HEK293 (cell line): ENCODE results near the gene ZNF695.

Experiments
- CTCF ChIA-PET: fragments of 350-600 bp; formaldehyde crosslinking; extraction: SDS; loops from one replicate; lab custom pipeline; 2021; ENCODE audit warnings: antibody characterized with exemption; lab: Yijun Ruan, JAX
- POLR2A ChIA-PET: fragments of 300-600 bp; formaldehyde crosslinking; extraction: SDS; loops from one replicate; lab custom pipeline; 2020; ENCODE audit warnings: antibody characterized with exemption, inconsistent platforms; lab: Yijun Ruan, JAX
- H3K27ac ChIP-seq: fragments of 200-500 bp; sonication (Bioruptor generic); 2 replicates; pipeline ENCODE4 v1.5.1; 2014; ENCODE audit warnings: low read depth, low read length, control low read depth, inconsistent platforms; ENCODE audit errors: extremely low read depth
- H3K36me3 ChIP-seq, 2 experiments: fragments of 200-500 bp in 1 of 2; sonication (Bioruptor generic) in 1 of 2; 1 replicate in 1 of 2; 2 replicates in 1 of 2; pipeline ENCODE4 v1.5.1; 2014 to 2017; ENCODE audit warnings: inconsistent platforms in 2 of 2, low read length in 2 of 2; ENCODE audit not compliant: control insufficient read depth in 2 of 2, insufficient read depth in 1 of 2
- H3K4me1 ChIP-seq: fragments of 200-500 bp; sonication (Bioruptor generic); 2 replicates; pipeline ENCODE4 v1.5.1; 2014; ENCODE audit warnings: mild to moderate bottlenecking, low read length, inconsistent platforms; ENCODE audit not compliant: control insufficient read depth, insufficient read depth
- H3K4me3 ChIP-seq: 2 replicates; pipeline ENCODE4 v1.5.1; 2011; ENCODE audit warnings: low read depth, mild to moderate bottlenecking, control low read depth, low read length, moderate library complexity
- H3K9me3 ChIP-seq: fragments of 200-500 bp; sonication (Bioruptor generic); 2 replicates; pipeline ENCODE4 v1.5.1; 2014; ENCODE audit warnings: low read depth, low read length, inconsistent platforms; ENCODE audit not compliant: control insufficient read depth, insufficient read depth
- MZF1 ChIP-seq: fragments of 450-650 bp; formaldehyde crosslinking; IDR thresholded peaks from 2 replicates; pipeline ENCODE4 v1.5.1; 2017; ENCODE audit warnings: missing biosample characterization, missing genetic modification characterization, borderline replicate concordance
- SETDB1 ChIP-seq: IDR thresholded peaks from one replicate; pipeline ENCODE4 v1.6.1; 2017; ENCODE audit warnings: mild to moderate bottlenecking, low read length, moderate library complexity, mixed read lengths; ENCODE audit not compliant: insufficient read length
- SP7 ChIP-seq: fragments of 450-650 bp; formaldehyde crosslinking; IDR thresholded peaks from 2 replicates; pipeline ENCODE4 v1.5.1; 2016; ENCODE audit warnings: missing biosample characterization, missing genetic modification characterization
- YY2 ChIP-seq: fragments of 450-650 bp; formaldehyde crosslinking; IDR thresholded peaks from 2 replicates; pipeline ENCODE4 v1.5.1; 2016; ENCODE audit warnings: missing biosample characterization, missing genetic modification characterization
- ZIC2 ChIP-seq: fragments of 450-650 bp; formaldehyde crosslinking; IDR thresholded peaks from 2 replicates; pipeline ENCODE4 v1.5.1; 2016; ENCODE audit warnings: missing biosample characterization, missing genetic modification characterization
- ZNF112 ChIP-seq: fragments of 450-650 bp; formaldehyde crosslinking; IDR thresholded peaks from 2 replicates; pipeline ENCODE4 v1.5.0; 2017; ENCODE audit warnings: missing biosample characterization, missing genetic modification characterization
- ZNF114 ChIP-seq: fragments of 450-650 bp; formaldehyde crosslinking; IDR thresholded peaks from 2 replicates; pipeline ENCODE4 v1.5.0; 2017; ENCODE audit warnings: missing biosample characterization, missing genetic modification characterization
- ZNF121 ChIP-seq: fragments of 450-650 bp; formaldehyde crosslinking; IDR thresholded peaks from 2 replicates; pipeline ENCODE4 v1.5.1; 2016; ENCODE audit warnings: missing biosample characterization, missing genetic modification characterization
- ZNF138 ChIP-seq: fragments of 450-650 bp; formaldehyde crosslinking; IDR thresholded peaks from 2 replicates; pipeline ENCODE4 v1.5.1; 2016; ENCODE audit warnings: missing biosample characterization, missing genetic modification characterization, borderline replicate concordance
- ZNF239 ChIP-seq: fragments of 450-650 bp; formaldehyde crosslinking; IDR thresholded peaks from 2 replicates; pipeline ENCODE4 v1.5.1; 2016; ENCODE audit warnings: missing biosample characterization, missing genetic modification characterization
- ZNF585B ChIP-seq: fragments of 450-650 bp; formaldehyde crosslinking; IDR thresholded peaks from 2 replicates; pipeline ENCODE4 v1.5.1; 2016; ENCODE audit warnings: missing biosample characterization, missing genetic modification characterization
- ZNF624 ChIP-seq: fragments of 450-650 bp; formaldehyde crosslinking; IDR thresholded peaks from 2 replicates; pipeline ENCODE4 v1.5.1; 2017; ENCODE audit warnings: missing biosample characterization, missing genetic modification characterization
- ZNF654 ChIP-seq: fragments of 450-650 bp; formaldehyde crosslinking; IDR thresholded peaks from 2 replicates; pipeline ENCODE4 v1.5.1; 2016; ENCODE audit warnings: low read depth, missing biosample characterization, missing genetic modification characterization
- ZNF670 ChIP-seq: fragments of 450-650 bp; formaldehyde crosslinking; IDR thresholded peaks from 2 replicates; pipeline ENCODE4 v1.5.1; 2016; ENCODE audit warnings: missing biosample characterization, missing genetic modification characterization, low read depth
- ZNF76 ChIP-seq: fragments of 450-650 bp; formaldehyde crosslinking; IDR thresholded peaks from 2 replicates; pipeline ENCODE4; 2016; ENCODE audit warnings: low read depth, missing biosample characterization, missing genetic modification characterization, borderline replicate concordance
- TF ChIP-seq, protein P1 (sequence below): fragments of 450-650 bp; formaldehyde crosslinking; IDR thresholded peaks from 2 replicates; pipeline ENCODE4 v1.5.1; 2017; ENCODE audit warnings: missing biosample characterization, missing genetic modification characterization
- TF ChIP-seq, protein P2 (sequence below): fragments of 450-650 bp; formaldehyde crosslinking; IDR thresholded peaks from 2 replicates; pipeline ENCODE4 v1.5.1; 2016; ENCODE audit warnings: missing biosample characterization, missing genetic modification characterization
- TF ChIP-seq, protein P3 (sequence below): fragments of 450-650 bp; formaldehyde crosslinking; IDR thresholded peaks from 2 replicates; pipeline ENCODE4 v1.5.1; 2016; ENCODE audit warnings: missing biosample characterization, missing genetic modification characterization

The ZNF695 gene

DNA sequence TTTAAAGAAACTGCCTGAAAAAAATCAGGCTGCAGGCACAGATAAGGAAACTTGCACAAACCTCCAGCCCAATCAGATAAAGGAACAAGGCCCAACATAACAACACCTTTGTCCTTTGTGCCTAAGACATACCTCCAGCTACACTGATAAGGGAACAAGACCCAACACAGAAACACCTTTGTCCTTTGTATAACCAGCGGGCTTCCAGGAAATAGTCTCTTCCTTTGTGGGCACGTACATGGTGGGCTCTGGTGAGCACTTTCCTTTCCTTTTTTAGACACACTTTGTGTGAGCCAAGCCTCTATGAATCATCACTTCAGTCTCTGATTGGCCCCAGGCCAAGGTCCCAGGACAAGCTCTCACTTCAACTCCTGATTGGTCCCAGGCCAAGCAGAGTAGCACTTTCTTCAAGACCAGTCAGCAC lies 47.1 kb upstream of the ZNF695 start:
- ChIA-PET POLR2A (no interaction called here), CTCF (no interaction called here)
- Histone ChIP-seq H3K4me3 (no peak overlapping the region), H3K4me1 (no peaks in the 10 kb centered on the region), H3K36me3 (no peaks in the 10 kb centered on the region), H3K9me3 (no peaks in the 10 kb centered on the region), H3K27ac (no peak overlapping the region)
- TF ChIP-seq ZNF114 (tag by site-specific recombination) (no peak), ZNF670 (no peak), MZF1 (tag by site-specific recombination) (no peak), ZNF239 (tag by site-specific recombination) (no peak), SETDB1 (no peak), ZNF624 (no peak), ZNF654 (no peak), ZNF138 (tag by site-specific recombination) (no peak), YY2 (tag by site-specific recombination) (no peak), ZNF76 (no peak), ZIC2 (tag by site-specific recombination) (no peak)
- TF ChIP-seq, protein P1, sequence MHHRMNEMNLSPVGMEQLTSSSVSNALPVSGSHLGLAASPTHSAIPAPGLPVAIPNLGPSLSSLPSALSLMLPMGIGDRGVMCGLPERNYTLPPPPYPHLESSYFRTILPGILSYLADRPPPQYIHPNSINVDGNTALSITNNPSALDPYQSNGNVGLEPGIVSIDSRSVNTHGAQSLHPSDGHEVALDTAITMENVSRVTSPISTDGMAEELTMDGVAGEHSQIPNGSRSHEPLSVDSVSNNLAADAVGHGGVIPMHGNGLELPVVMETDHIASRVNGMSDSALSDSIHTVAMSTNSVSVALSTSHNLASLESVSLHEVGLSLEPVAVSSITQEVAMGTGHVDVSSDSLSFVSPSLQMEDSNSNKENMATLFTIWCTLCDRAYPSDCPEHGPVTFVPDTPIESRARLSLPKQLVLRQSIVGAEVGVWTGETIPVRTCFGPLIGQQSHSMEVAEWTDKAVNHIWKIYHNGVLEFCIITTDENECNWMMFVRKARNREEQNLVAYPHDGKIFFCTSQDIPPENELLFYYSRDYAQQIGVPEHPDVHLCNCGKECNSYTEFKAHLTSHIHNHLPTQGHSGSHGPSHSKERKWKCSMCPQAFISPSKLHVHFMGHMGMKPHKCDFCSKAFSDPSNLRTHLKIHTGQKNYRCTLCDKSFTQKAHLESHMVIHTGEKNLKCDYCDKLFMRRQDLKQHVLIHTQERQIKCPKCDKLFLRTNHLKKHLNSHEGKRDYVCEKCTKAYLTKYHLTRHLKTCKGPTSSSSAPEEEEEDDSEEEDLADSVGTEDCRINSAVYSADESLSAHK (tag by site-specific recombination) = no peak

DNA sequence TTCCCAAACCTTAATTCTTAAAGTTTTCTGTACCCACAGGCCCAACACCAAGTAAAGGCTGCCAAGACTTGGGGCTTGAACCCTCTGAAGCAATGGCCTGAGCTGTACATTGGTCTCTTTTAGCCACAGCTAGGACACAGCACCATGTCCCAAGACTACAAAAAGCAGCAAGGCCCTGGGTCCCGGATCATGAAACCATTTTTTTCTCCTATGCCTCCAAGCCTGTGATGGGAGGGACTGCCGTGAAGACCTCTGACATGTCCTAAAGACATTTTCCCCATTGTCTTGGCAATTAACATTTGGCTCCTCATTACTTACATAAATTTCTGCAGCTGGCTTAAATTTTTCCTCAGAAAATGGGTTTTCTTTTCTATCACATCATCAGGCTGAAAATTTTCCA lies 39.8 kb upstream of the ZNF695 start:
- Histone ChIP-seq H3K27ac (no peak overlapping the region), H3K4me1 (no peaks in the 10 kb centered on the region), H3K4me3 (no peak overlapping the region), H3K9me3 (no peaks in the 10 kb centered on the region), H3K36me3 (no peaks in the 10 kb centered on the region)
- ChIA-PET CTCF (no interaction called here), POLR2A (no interaction called here)
- peak; percentile 73 for TF ChIP-seq ZNF585B (tag by site-specific recombination)
- TF ChIP-seq, protein P2, sequence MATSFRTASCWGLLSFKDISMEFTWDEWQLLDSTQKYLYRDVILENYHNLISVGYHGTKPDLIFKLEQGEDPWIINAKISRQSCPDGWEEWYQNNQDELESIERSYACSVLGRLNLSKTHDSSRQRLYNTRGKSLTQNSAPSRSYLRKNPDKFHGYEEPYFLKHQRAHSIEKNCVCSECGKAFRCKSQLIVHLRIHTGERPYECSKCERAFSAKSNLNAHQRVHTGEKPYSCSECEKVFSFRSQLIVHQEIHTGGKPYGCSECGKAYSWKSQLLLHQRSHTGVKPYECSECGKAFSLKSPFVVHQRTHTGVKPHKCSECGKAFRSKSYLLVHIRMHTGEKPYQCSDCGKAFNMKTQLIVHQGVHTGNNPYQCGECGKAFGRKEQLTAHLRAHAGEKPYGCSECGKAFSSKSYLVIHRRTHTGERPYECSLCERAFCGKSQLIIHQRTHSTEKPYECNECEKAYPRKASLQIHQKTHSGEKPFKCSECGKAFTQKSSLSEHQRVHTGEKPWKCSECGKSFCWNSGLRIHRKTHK (tag by site-specific recombination) = no peak
- TF ChIP-seq ZNF121 = no peak
- no peak for TF ChIP-seq SP7 (tag by site-specific recombination)
- no peak for TF ChIP-seq SETDB1
- TF ChIP-seq, protein P3, sequence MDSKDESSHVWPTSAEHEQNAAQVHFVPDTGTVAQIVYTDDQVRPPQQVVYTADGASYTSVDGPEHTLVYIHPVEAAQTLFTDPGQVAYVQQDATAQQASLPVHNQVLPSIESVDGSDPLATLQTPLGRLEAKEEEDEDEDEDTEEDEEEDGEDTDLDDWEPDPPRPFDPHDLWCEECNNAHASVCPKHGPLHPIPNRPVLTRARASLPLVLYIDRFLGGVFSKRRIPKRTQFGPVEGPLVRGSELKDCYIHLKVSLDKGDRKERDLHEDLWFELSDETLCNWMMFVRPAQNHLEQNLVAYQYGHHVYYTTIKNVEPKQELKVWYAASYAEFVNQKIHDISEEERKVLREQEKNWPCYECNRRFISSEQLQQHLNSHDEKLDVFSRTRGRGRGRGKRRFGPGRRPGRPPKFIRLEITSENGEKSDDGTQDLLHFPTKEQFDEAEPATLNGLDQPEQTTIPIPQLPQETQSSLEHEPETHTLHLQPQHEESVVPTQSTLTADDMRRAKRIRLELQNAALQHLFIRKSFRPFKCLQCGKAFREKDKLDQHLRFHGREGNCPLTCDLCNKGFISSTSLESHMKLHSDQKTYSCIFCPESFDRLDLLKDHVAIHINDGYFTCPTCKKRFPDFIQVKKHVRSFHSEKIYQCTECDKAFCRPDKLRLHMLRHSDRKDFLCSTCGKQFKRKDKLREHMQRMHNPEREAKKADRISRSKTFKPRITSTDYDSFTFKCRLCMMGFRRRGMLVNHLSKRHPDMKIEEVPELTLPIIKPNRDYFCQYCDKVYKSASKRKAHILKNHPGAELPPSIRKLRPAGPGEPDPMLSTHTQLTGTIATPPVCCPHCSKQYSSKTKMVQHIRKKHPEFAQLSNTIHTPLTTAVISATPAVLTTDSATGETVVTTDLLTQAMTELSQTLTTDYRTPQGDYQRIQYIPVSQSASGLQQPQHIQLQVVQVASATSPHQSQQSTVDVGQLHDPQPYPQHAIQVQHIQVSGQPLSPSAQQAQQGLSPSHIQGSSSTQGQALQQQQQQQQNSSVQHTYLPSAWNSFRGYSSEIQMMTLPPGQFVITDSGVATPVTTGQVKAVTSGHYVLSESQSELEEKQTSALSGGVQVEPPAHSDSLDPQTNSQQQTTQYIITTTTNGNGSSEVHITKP (tag by site-specific recombination) = no peak
- TF ChIP-seq ZNF112 (tag by site-specific recombination) = no peak
